ENCODE results near the gene AIFM3. TPM values are rescaled to one million over a fixed set of nuclear protein-coding genes. Genes with fewer than 3 reads are reported as not detected.
"Not testable (repeated sequence)": the region's sequence is repeated elsewhere in the genome, so short reads cannot be mapped to it uniquely, and the experiment has no call there.

Gene AIFM3
- total RNA-seq, 1 experiment from 2014 or later: not detected

DNA sequence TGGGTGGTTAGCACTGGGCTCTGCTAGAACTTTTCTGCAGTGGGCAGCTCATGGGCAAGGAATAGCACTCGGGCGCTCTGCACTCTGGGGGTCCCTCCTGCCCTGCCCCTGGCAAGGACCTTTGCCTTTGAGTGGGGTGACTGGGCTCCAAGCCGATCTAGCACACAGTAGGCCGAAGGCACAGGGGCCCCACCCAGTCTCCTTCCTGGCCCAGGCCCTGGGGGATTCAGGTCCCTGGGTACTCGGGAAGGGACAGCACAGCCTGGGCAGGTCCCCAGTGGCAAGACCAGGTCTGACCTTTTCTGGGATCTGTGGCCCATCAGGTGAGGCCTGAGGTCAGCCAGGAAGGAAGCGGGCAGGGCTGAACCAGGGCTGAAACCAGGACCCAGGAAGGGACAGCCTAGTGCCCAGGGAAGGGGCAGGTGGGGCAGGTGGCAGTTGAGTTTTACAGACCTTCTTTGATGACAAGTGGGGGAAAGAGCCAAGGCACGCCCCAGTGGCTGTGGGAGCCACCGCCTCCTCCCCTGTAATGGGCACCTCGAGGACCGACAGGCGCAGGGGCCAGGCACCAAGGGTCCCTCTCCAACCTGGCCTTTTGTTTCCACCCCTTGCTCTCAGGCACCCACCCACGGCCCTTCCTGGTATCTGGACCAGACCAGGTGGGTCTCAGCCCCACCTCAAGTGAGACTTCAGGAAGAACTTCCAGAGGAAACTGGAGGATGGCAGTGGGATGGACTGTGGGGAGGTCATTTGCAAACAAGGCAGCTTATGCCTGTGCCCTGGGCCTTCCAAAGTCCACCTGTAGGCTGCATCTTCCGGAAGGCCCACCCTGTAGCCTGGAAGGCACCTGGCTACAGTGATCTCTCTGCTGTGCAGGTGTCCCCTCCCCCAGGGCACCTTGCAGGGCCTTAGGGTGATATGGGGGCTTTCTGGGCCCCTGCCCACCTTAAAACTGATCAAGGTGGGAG is 883 bp upstream of the AIFM3 start:
- Histone ChIP-seq H3K4me1 (ENCODE audit: low read length) (no peaks in the 10 kb centered on the region), H2AFZ (ENCODE audit: low read length) (no peak overlapping the region), H3K36me3 (ENCODE audit: insufficient read depth, low read length) (no peaks in the 10 kb centered on the region), H4K20me1 (ENCODE audit: insufficient read depth, low read depth, low read length) (no peaks in the 10 kb centered on the region), H3K9me2 (replicated peaks; ENCODE audit: insufficient read depth, low read length) (no peaks in the 10 kb centered on the region), H3K27ac (ENCODE audit: low read length) (no peak overlapping the region), H3K9me3 (ENCODE audit: low read length) (no peaks in the 10 kb centered on the region), H3K4me3 (ENCODE audit: low read length) (no peak overlapping the region), H3K27me3 (ENCODE audit: low read length) (no peaks in the 10 kb centered on the region), H3K9ac (ENCODE audit: low read length) (no peak overlapping the region), H3K79me2 (ENCODE audit: low read length) (no peaks in the 10 kb centered on the region), H3K4me2 (ENCODE audit: low read depth, low read length, poor library complexity, severe bottlenecking) (no peak overlapping the region)
- DNase-seq: no peak

DNA sequence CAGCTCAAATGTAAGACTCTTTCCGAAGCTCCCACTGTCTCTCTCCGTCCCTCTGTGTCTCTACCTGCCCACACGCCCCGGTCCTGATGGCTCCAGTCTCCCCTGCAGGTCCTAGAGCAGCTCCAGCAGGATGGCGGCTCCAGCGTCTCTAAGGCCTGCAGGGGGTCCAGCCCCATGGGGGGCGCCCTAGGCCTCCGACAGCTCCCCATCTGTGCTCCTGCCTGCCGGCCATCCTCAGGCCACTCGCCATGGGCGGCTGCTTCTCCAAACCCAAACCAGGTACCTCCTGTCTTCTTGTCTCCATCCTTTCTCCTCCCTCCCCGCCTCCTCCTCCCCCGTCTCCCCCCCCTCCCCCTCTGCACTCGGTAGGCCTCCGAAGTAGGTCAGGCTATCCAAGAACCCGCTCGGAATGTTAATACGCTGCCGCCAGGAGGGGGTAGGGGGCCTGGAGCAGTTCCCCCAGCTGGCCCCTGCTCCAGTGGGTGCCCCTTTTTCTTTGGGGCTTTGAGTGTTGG is 699 bp downstream of the AIFM3 start:
- H3K9ac ChIP-seq (ENCODE audit: low read length): no peak overlapping the region
- H3K79me2 ChIP-seq (ENCODE audit: low read length): no peaks in the 10 kb centered on the region
- no peaks in the 10 kb centered on the region for H3K36me3 ChIP-seq (ENCODE audit: insufficient read depth, low read length)
- H3K9me2 ChIP-seq (replicated peaks; ENCODE audit: insufficient read depth, low read length): no peaks in the 10 kb centered on the region
- H3K4me1 ChIP-seq (ENCODE audit: low read length): peaks cover 4% of the 10 kb centered on the region; the same call in 1 of the 2 replicates
- H2AFZ ChIP-seq (ENCODE audit: low read length): no peak overlapping the region
- no peaks in the 10 kb centered on the region for H3K9me3 ChIP-seq (ENCODE audit: low read length)
- no peak overlapping the region for H3K4me3 ChIP-seq (ENCODE audit: low read length)
- DNase-seq: no peak
- no peak overlapping the region for H3K4me2 ChIP-seq (ENCODE audit: low read depth, low read length, poor library complexity, severe bottlenecking)
- H4K20me1 ChIP-seq (ENCODE audit: insufficient read depth, low read depth, low read length): no peaks in the 10 kb centered on the region
- H3K27me3 ChIP-seq (ENCODE audit: low read length): no peaks in the 10 kb centered on the region
- no peak overlapping the region for H3K27ac ChIP-seq (ENCODE audit: low read length)

DNA sequence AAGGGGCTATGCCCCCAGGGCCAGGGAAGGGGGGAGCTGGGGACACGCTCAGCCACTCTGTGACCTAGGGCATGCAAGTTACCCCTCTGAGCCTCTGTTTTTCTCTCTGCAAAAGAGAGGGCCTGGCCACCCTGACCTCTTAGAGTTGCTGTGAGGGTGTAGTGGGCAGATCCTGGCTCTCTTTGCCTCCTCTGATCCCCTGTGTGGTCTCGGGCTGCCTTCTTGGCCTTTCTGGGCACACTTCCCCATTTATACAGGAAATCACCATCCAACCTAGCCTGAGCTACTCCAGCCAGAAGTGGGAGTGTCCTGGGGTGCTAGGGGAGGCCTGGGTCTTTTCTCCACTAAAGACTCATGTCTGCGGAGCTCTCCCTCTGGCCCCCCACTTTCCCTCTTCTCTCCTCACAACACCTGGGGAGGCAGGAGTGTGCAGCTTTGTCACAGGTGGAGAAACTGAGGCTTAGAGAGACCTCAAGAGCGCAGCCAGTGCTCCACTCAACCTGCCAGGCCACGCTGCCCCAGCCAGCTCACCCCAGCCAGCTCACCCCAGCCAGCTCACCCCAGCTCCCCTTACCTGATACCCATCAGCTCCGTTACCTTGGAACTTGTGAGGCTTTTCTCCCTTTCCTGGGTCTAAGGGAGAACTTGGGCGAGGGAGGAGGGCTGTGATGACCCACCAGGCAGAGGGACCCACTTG is 1.4 kb downstream of the AIFM3 start:
- H3K9me3 ChIP-seq (ENCODE audit: low read length): no peaks in the 10 kb centered on the region
- H2AFZ ChIP-seq (ENCODE audit: low read length): no peak overlapping the region
- DNase-seq: peak; percentile 62
- no peaks in the 10 kb centered on the region for H4K20me1 ChIP-seq (ENCODE audit: insufficient read depth, low read depth, low read length)
- H3K9me2 ChIP-seq (replicated peaks; ENCODE audit: insufficient read depth, low read length): no peaks in the 10 kb centered on the region
- no peak overlapping the region for H3K4me3 ChIP-seq (ENCODE audit: low read length)
- H3K4me2 ChIP-seq (ENCODE audit: low read depth, low read length, poor library complexity, severe bottlenecking): no peak overlapping the region
- H3K36me3 ChIP-seq (ENCODE audit: insufficient read depth, low read length): no peaks in the 10 kb centered on the region
- H3K4me1 ChIP-seq (ENCODE audit: low read length): peaks cover 4% of the 10 kb centered on the region; the same call in 1 of the 2 replicates
- no peak overlapping the region for H3K27ac ChIP-seq (ENCODE audit: low read length)
- no peaks in the 10 kb centered on the region for H3K27me3 ChIP-seq (ENCODE audit: low read length)
- H3K79me2 ChIP-seq (ENCODE audit: low read length): no peaks in the 10 kb centered on the region
- no peak overlapping the region for H3K9ac ChIP-seq (ENCODE audit: low read length)

DNA sequence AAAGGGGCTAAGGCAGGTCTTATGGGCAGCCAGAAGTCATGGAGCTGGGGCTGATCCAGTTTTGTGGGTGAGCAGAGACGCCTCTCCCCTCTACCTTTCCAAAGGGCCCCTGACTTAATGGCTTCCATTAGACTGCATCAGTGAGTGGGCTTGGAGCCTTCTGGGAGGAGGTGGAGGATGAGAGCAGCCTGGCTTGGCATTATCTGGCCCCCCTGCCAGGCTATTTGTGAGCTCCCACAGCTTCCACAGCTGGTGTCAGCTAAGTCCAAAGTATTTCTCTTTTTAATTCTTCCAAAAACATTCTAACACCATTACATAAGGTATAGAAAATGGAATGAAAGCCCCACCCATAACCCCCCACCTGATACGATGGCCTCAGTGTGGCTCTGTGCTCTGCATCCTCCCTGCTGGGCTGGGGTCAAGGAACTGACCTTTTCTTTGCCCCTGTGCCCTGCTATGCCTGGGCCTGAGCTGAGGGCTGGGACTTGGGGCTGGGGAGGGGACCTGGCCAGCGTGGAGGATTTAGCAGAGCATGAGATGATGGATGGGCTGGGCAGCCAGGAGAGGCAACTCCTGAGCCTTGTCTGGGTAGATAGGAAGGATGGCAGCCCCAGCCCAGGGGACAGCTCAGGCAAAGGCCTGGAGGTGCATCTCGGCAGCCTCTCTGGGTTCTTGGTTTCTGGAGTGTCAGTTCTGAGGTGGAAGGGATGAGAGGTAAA is 4.0 kb downstream of the AIFM3 start:
- peaks cover 4% of the 10 kb centered on the region; the same call in 1 of the 2 replicates for H3K4me1 ChIP-seq (ENCODE audit: low read length)

DNA sequence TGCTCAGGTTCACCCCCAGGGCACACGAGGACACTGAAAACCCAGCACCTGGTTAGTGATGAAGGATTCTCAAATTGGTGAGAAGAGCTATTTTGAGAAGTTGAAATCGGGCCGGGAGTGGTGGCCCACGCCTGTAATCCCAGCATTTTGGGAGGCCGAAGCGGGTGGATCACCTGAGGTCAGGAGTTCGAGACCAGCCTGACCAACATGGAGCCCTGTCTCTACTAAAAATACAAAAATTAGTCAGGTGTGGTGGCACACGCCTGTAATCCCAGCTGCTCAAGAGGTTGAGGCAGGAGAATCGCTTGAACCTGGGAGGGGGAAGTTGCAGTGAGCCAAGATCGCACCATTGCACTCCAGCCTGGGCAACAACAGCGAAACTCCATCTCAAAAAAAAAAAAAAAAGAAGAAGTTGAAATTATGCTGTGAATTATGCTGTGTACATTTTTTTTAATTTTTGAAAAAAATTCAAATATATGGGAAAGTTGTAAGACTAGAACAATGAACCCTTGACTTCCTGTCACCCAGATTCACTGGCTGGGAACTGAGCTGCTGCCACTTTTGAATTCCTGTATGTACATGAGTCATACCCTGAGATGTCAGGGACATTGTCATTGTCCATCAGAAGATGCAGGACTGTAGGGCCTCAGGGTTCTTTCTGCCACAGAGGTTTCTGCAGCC is 5.1 kb downstream of the AIFM3 start:
- H3K36me3 ChIP-seq (ENCODE audit: insufficient read depth, low read length); DNase-seq; H3K4me3 ChIP-seq (ENCODE audit: low read length); H3K9me3 ChIP-seq (ENCODE audit: low read length); H3K27ac ChIP-seq (ENCODE audit: low read length); H2AFZ ChIP-seq (ENCODE audit: low read length); H4K20me1 ChIP-seq (ENCODE audit: insufficient read depth, low read depth, low read length); H3K79me2 ChIP-seq (ENCODE audit: low read length); H3K4me1 ChIP-seq (ENCODE audit: low read length); H3K9ac ChIP-seq (ENCODE audit: low read length); H3K9me2 ChIP-seq (replicated peaks; ENCODE audit: insufficient read depth, low read length); H3K27me3 ChIP-seq (ENCODE audit: low read length): not testable (repeated sequence)
- H3K4me2 ChIP-seq (ENCODE audit: low read depth, low read length, poor library complexity, severe bottlenecking): peak overlapping the region; percentile 19

More for the DNA sequence above, 4.0 kb downstream of the AIFM3 start:
- no peak overlapping the region for H3K4me3 ChIP-seq (ENCODE audit: low read length)
- no peak for DNase-seq
- H3K27me3 ChIP-seq (ENCODE audit: low read length): no peaks in the 10 kb centered on the region
- H3K9ac ChIP-seq (ENCODE audit: low read length): no peak overlapping the region
- no peaks in the 10 kb centered on the region for H3K9me2 ChIP-seq (replicated peaks; ENCODE audit: insufficient read depth, low read length)
- no peak overlapping the region for H2AFZ ChIP-seq (ENCODE audit: low read length)
- no peaks in the 10 kb centered on the region for H3K9me3 ChIP-seq (ENCODE audit: low read length)
- H3K36me3 ChIP-seq (ENCODE audit: insufficient read depth, low read length): no peaks in the 10 kb centered on the region
- no peak overlapping the region for H3K27ac ChIP-seq (ENCODE audit: low read length)
- H3K4me2 ChIP-seq (ENCODE audit: low read depth, low read length, poor library complexity, severe bottlenecking): no peak overlapping the region
- H3K79me2 ChIP-seq (ENCODE audit: low read length): no peaks in the 10 kb centered on the region
- H4K20me1 ChIP-seq (ENCODE audit: insufficient read depth, low read depth, low read length): no peaks in the 10 kb centered on the region

DNA sequence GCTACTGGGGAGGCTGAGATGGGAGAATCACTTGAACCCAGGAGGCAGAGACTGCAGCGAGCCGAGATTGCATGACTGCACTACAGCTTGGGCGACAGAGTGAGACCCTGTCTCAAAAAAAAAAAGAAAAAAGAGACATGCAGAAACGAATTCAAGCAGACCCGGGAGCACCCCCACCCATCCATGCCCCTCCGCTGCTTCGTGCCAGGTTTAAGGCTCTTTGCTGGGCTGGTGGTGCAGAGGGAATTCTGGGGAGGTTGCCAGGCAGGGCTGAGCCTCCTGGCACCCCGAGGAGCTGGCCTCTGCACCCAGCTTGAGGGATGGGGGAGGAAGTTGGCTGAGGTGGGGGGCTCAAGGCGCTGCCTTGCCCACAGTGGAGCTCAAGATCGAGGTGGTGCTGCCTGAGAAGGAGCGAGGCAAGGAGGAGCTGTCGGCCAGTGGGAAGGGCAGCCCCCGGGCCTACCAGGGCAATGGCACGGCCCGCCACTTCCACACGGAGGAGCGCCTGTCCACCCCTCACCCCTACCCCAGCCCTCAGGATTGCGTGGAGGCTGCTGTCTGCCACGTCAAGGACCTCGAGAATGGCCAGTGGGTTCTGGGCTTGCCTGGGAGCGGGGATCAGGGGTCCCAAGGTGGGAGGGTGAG is 6.0 kb downstream of the AIFM3 start:
- H3K4me2 ChIP-seq (ENCODE audit: low read depth, low read length, poor library complexity, severe bottlenecking): no peak overlapping the region
- H3K27ac ChIP-seq (ENCODE audit: low read length): no peak overlapping the region
- H3K4me1 ChIP-seq (ENCODE audit: low read length): peaks cover 4% of the 10 kb centered on the region; the same call in 1 of the 2 replicates
- no peak overlapping the region for H3K9ac ChIP-seq (ENCODE audit: low read length)
- H2AFZ ChIP-seq (ENCODE audit: low read length): no peak overlapping the region
- no peaks in the 10 kb centered on the region for H4K20me1 ChIP-seq (ENCODE audit: insufficient read depth, low read depth, low read length)
- no peak for DNase-seq
- no peaks in the 10 kb centered on the region for H3K27me3 ChIP-seq (ENCODE audit: low read length)
- no peak overlapping the region for H3K4me3 ChIP-seq (ENCODE audit: low read length)
- no peaks in the 10 kb centered on the region for H3K79me2 ChIP-seq (ENCODE audit: low read length)
- no peaks in the 10 kb centered on the region for H3K9me3 ChIP-seq (ENCODE audit: low read length)
- H3K36me3 ChIP-seq (ENCODE audit: insufficient read depth, low read length): no peaks in the 10 kb centered on the region
- H3K9me2 ChIP-seq (replicated peaks; ENCODE audit: insufficient read depth, low read length): no peaks in the 10 kb centered on the region

DNA sequence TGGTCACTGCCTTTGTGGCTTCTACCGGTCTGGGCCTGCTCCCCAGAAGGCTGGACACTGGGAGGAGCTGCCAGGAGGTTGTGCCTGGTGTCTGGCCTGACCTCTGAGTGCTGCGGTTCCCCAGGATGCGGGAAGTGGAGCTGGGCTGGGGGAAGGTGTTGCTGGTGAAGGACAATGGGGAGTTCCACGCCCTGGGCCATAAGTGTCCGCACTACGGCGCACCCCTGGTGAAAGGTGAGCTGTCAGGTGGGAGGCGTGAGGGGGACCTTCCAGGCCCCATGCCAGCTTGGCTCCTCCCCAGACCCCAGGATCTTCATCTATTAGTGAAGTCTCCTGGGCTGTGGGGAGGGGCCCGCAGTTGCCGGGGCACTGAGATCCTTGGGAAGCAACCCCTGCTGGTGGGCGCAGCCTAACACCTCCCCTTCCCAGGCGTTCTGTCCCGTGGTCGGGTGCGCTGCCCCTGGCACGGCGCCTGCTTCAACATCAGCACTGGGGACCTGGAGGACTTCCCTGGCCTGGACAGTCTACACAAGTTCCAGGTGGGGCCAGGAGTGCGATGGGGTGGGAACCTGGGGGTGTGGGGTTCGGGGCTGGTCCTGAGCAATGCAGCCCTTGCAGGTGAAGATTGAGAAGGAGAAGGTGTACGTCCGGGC is 6.7 kb downstream of the AIFM3 start:
- Histone ChIP-seq H3K36me3 (ENCODE audit: insufficient read depth, low read length) (no peaks in the 10 kb centered on the region), H3K79me2 (ENCODE audit: low read length) (no peaks in the 10 kb centered on the region), H2AFZ (ENCODE audit: low read length) (no peak overlapping the region), H4K20me1 (ENCODE audit: insufficient read depth, low read depth, low read length) (no peaks in the 10 kb centered on the region), H3K4me1 (ENCODE audit: low read length) (peaks cover 4% of the 10 kb centered on the region; the same call in 1 of the 2 replicates), H3K27me3 (ENCODE audit: low read length) (no peaks in the 10 kb centered on the region), H3K9ac (ENCODE audit: low read length) (no peak overlapping the region), H3K27ac (ENCODE audit: low read length) (no peak overlapping the region), H3K4me2 (ENCODE audit: low read depth, low read length, poor library complexity, severe bottlenecking) (no peak overlapping the region), H3K4me3 (ENCODE audit: low read length) (no peak overlapping the region), H3K9me3 (ENCODE audit: low read length) (no peaks in the 10 kb centered on the region), H3K9me2 (replicated peaks; ENCODE audit: insufficient read depth, low read length) (no peaks in the 10 kb centered on the region)
- no peak for DNase-seq

Data from Karpas-422 (cell line).